GM12892 (cell line): Measurements from ENCODE around the gene VSTM2B.

Experiments
- POLR2A ChIP-seq: IDR thresholded peaks from 2 replicates; pipeline ENCODE4 v1.6.1; 2011; ENCODE audit warnings: low read depth, low read length, control low read depth
- POLR2AphosphoS5 ChIP-seq: IDR thresholded peaks from 2 replicates; pipeline ENCODE4 v1.6.1; 2011; ENCODE audit warnings: low read depth, low read length, control low read depth
- TAF1 ChIP-seq: IDR thresholded peaks from 2 replicates; pipeline ENCODE4 v1.6.1; 2011; ENCODE audit warnings: low read depth, mild to moderate bottlenecking, control low read depth, low read length, borderline replicate concordance

DNA sequence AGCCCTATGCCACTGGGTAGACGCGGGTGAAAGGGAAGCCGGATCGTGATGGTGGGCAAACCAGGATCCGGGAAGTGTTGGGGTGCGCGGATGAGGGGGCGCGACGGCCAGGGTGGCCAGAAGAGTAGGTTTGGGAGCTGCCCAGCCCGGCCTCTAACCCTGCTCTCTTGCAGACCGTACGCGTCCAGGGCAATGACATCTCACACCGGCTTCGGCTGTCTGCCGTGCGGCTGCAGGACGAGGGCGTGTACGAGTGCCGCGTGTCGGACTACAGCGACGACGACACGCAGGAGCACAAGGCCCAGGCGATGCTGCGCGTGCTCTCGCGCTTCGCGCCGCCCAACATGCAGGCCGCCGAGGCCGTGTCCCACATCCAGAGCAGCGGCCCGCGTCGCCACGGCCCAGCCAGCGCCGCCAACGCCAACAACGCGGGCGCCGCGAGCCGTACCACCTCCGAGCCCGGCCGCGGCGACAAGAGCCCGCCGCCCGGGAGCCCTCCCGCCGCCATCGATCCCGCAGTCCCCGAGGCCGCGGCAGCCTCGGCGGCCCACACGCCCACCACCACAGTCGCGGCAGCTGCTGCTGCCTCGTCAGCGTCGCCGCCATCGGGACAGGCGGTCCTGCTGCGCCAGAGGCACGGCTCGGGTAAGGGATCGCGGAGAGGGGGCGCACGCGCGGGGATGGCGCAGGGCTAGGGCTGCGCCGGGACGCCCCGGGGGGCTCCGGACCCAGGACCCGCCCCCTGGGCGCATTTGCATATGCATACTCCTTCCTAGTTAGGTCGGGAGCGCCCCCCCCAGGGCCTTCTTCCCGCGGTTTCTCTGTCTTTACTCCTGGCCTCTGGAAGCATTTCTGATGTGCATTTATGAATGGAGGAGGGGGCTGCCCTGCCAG is 4.1 kb downstream of the VSTM2B start:
- TF ChIP-seq POLR2A: no peak
- TF ChIP-seq TAF1: no peak
- TF ChIP-seq POLR2AphosphoS5: no peak
